ENCODE results near the gene PLCH1. TPM values are rescaled to one million over a fixed set of nuclear protein-coding genes. Genes with fewer than 3 reads are reported as not detected.
A peak's percentile ranks its signal among the peaks of the same experiment; 100 is the strongest.

Gene PLCH1
- total and polyA plus RNA-seq, 2 of the 8 experiments (the other 6 are each of a cell fraction or from before 2014, with no cell fraction given), result 5.8 to 17.2 TPM

GRCh38 chr3:155675094-155675493, 69.8 kb downstream of the PLCH1 start:
- CTCF ChIA-PET (ENCODE audit: partially characterized antibody), result interaction anchor here (1.1 to 1.9 kb wide), 2 partner anchors 24 to 252 kb away, joined by 3 to 4 read pairs; no protein-coding TSS in a partner anchor
- no peak overlapping the region for H3K27ac ChIP-seq (ENCODE audit: low read depth, low read length)
- H3K9me3 ChIP-seq (ENCODE audit: insufficient read depth in 2 of 2, low read depth in 1 of 2, low read length in 1 of 2), result no peaks in the 10 kb centered on the region
- DNase-seq (ENCODE audit: low read depth in 1 of 2, low spot score in 2 of 2) (no peak), FAIRE-seq (peak; percentile 62)
- no peak overlapping the region for H2AFZ ChIP-seq (ENCODE audit: low read length)
- H3K4ac ChIP-seq (replicated peaks; ENCODE audit: insufficient read length, low read depth, low read length), result no peak overlapping the region
- H3K27me3 ChIP-seq (replicated peaks in 1 of 4; ENCODE audit: control insufficient read depth in 3 of 4, extremely low read depth in 1 of 4, insufficient read depth in 3 of 4, low read length in 3 of 4), result no peaks in the 10 kb centered on the region
- no peak overlapping the region for H2BK12ac ChIP-seq (ENCODE audit: low read depth, low read length)
- WGBS, 2 experiments (ENCODE audit: extremely low coverage in 1 of 2, insufficient coverage in 1 of 2, insufficient read length in 1 of 2, insufficient replicate concordance in 2 of 2, low coverage in 1 of 2, low lambda C conversion rate in 2 of 2, missing lambda C conversion rate in 1 of 2), result 82% methylated on average over 1 of the region's 1 CpG; no CpG with 5 or more reads in 1 of the 2 experiments
- no peaks in the 10 kb centered on the region for H4K20me1 ChIP-seq (replicated peaks in 1 of 2; ENCODE audit: control insufficient read depth in 1 of 2, insufficient read depth in 2 of 2, low read length in 2 of 2)
- no peaks in the 10 kb centered on the region for H3K79me2 ChIP-seq (ENCODE audit: control insufficient read depth in 1 of 2, insufficient read depth in 2 of 2, low read length in 2 of 2)
- H3K36me3 ChIP-seq (ENCODE audit: control insufficient read depth in 2 of 4, insufficient read depth in 4 of 4, low read length in 3 of 4), result no peaks in the 10 kb centered on the region
- H2BK20ac ChIP-seq (ENCODE audit: low read length), result no peak overlapping the region
- H3K4me2 ChIP-seq (ENCODE audit: insufficient read depth in 1 of 2, low read depth in 2 of 2, low read length in 2 of 2), result no peak overlapping the region
- no peak overlapping the region for H3K56ac ChIP-seq (replicated peaks; ENCODE audit: insufficient read length, low read depth, low read length)
- no peak overlapping the region for H4K5ac ChIP-seq (ENCODE audit: insufficient read length, low read depth, low read length)
- H3K4me1 ChIP-seq (replicated peaks in 1 of 4; ENCODE audit: control insufficient read depth in 3 of 4, insufficient read depth in 4 of 4, low read length in 3 of 4), result peaks cover 0 to 4% (median 1%) of the 10 kb centered on the region in 4 experiments; a peak in 2 of 7 replicates
- H2BK15ac ChIP-seq (ENCODE audit: low read length), result no peak overlapping the region
- H2BK120ac ChIP-seq (replicated peaks; ENCODE audit: low read depth, low read length), result no peak overlapping the region
- H3K23me2 ChIP-seq (ENCODE audit: low read depth, low read length), result no peaks in the 10 kb centered on the region
- no peak overlapping the region for H4K8ac ChIP-seq (ENCODE audit: extremely low read depth, insufficient read depth, low read length)
- no peak overlapping the region for H2AK5ac ChIP-seq (ENCODE audit: low read depth, low read length)
- no peak overlapping the region for H3K23ac ChIP-seq (ENCODE audit: insufficient read length)
- no peak overlapping the region for H3K18ac ChIP-seq (ENCODE audit: extremely low read depth, low read length)
- no peak overlapping the region for H3K9ac ChIP-seq (replicated peaks in 1 of 4; ENCODE audit: extremely low read depth in 1 of 4, low read depth in 3 of 4, low read length in 3 of 4)
- H3K4me3 ChIP-seq (ENCODE audit: extremely low read depth in 1 of 4, insufficient read depth in 2 of 4, low read depth in 3 of 4, low read length in 4 of 4), result no peak overlapping the region
- POLR2A ChIA-PET (ENCODE audit: partially characterized antibody), result no interaction called here
- no peak overlapping the region for H2BK5ac ChIP-seq (ENCODE audit: low read depth, low read length)
- no peaks in the 10 kb centered on the region; the same call in 1 of the 2 replicates for H3K79me1 ChIP-seq (ENCODE audit: low read depth, low read length)
- no peak overlapping the region for H4K91ac ChIP-seq (replicated peaks; ENCODE audit: insufficient read length, low read length)
- no peak overlapping the region for H3K14ac ChIP-seq (ENCODE audit: insufficient read length)
- no peak for TF ChIP-seq TAF7 (optimal IDR thresholded peaks at IDR 0.05; ENCODE audit: borderline replicate concordance, low read depth, low read length)
- TF ChIP-seq MAFK (IDR thresholded peaks at IDR 0.05; ENCODE audit: low read depth, low read length), result no peak
- TF ChIP-seq PHF8 (conservative IDR thresholded peaks at IDR 0.05; ENCODE audit: low read depth, low read length), result no peak
- TF ChIP-seq SAP30 (IDR thresholded peaks at IDR 0.05; ENCODE audit: insufficient read depth, insufficient replicate concordance, low read length), result no peak
- TF ChIP-seq SP1 (IDR thresholded peaks at IDR 0.05; ENCODE audit: low read depth, low read length), result no peak
- no peak for TF ChIP-seq SIRT6 (IDR thresholded peaks at IDR 0.05; ENCODE audit: low read length)
- TF ChIP-seq EZH2 (IDR thresholded peaks at IDR 0.05; ENCODE audit: low read depth, low read length, severe bottlenecking), result no peak
- TF ChIP-seq, protein P1, sequence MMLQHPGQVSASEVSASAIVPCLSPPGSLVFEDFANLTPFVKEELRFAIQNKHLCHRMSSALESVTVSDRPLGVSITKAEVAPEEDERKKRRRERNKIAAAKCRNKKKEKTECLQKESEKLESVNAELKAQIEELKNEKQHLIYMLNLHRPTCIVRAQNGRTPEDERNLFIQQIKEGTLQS (IDR thresholded peaks at IDR 0.05; ENCODE audit: insufficient read depth, low read depth, low read length), result no peak
- no peak for TF ChIP-seq ASH2L (IDR thresholded peaks at IDR 0.05; ENCODE audit: low read length)
- TF ChIP-seq NANOG (IDR thresholded peaks at IDR 0.05; ENCODE audit: insufficient read depth, low read depth, low read length, poor library complexity, severe bottlenecking), result no peak
- no peak for TF ChIP-seq HDAC2 (IDR thresholded peaks at IDR 0.05; ENCODE audit: borderline replicate concordance in 1 of 2, low read depth in 2 of 2, low read length in 2 of 2)
- TF ChIP-seq RNF2 (IDR thresholded peaks at IDR 0.05; ENCODE audit: borderline replicate concordance, low read depth, low read length, missing control alignments, poor library complexity, severe bottlenecking), result no peak
- no peak for TF ChIP-seq GTF2F1 (IDR thresholded peaks at IDR 0.05; ENCODE audit: borderline replicate concordance, low read depth, low read length)

Data from H1 (cell line).